Nucleus accumbens (tissue), 56 donors: ENCODE measurements around the gene SETBP1.

Experiments used
- DNase-seq, 56 donors: peaks; one replicate each; lab custom pipeline; 2025; lab: John Stamatoyannopoulos, UW

SETBP1 gene

GRCh38 chr18:44750774-44751173 lies 70.1 kb downstream of the SETBP1 start:
- no peak for DNase-seq

GRCh38 chr18:44754567-44754966 lies 73.9 kb downstream of the SETBP1 start:
- no peak for DNase-seq

- DNase-seq, result no peak
These were observed 78.4 kb downstream of the SETBP1 start for GRCh38 chr18:44758861-44759631.

GRCh38 chr18:44759925-44760342 lies 79.2 kb downstream of the SETBP1 start:
- DNase-seq, result no peak

- DNase-seq, result no peak
These were observed 81.1 kb downstream of the SETBP1 start for GRCh38 chr18:44761812-44762211.

- no peak for DNase-seq
These were observed 82.6 kb downstream of the SETBP1 start for GRCh38 chr18:44763327-44763726.

GRCh38 chr18:44764863-44765262 lies 84.2 kb downstream of the SETBP1 start:
- no peak for DNase-seq

- DNase-seq, result no peak
These were observed 84.8 kb downstream of the SETBP1 start for GRCh38 chr18:44765456-44765855.

- DNase-seq, result no peak
These were observed 85.8 kb downstream of the SETBP1 start for GRCh38 chr18:44766450-44766849.

- DNase-seq, result no peak
These were observed 87.1 kb downstream of the SETBP1 start for GRCh38 chr18:44767807-44768206.

- DNase-seq, result no peak
These were observed 90.0 kb downstream of the SETBP1 start for GRCh38 chr18:44770641-44771040.

- DNase-seq, result no peak
These were observed 90.9 kb downstream of the SETBP1 start for GRCh38 chr18:44771572-44771955.

GRCh38 chr18:44771956-44772917 lies 91.5 kb downstream of the SETBP1 start:
- no peak for DNase-seq

GRCh38 chr18:44773640-44774155 lies 93.0 kb downstream of the SETBP1 start:
- DNase-seq, result no peak

GRCh38 chr18:44774191-44774590 lies 93.5 kb downstream of the SETBP1 start:
- no peak for DNase-seq

- peak in 3 of 56 donors; percentile 11 to 27 (median 15) for DNase-seq
These were observed 96.9 kb downstream of the SETBP1 start for GRCh38 chr18:44777457-44778192.

GRCh38 chr18:44778788-44779187 lies 98.1 kb downstream of the SETBP1 start:
- DNase-seq, result no peak

- no peak for DNase-seq
These were observed 99.1 kb downstream of the SETBP1 start for GRCh38 chr18:44779753-44780292.

GRCh38 chr18:44781886-44782285 lies 101.2 kb downstream of the SETBP1 start:
- DNase-seq, result no peak

GRCh38 chr18:44782617-44783016 lies 101.9 kb downstream of the SETBP1 start:
- no peak for DNase-seq
